Activated CD4-positive, alpha-beta T cell treated with anti-CD3 and anti-CD28 coated beads for 1 hour (primary cell): ENCODE results near the gene NKTR.
A peak's percentile ranks its signal among the peaks of the same experiment; 100 is the strongest.
"Not testable (repeated sequence)": the region's sequence is repeated elsewhere in the genome, so short reads cannot be mapped to it uniquely, and the experiment has no call there.

ENCODE experiments used
- DNase-seq: peaks from one replicate; pipeline ENCODE4 v3.0.0-alpha.2; 2020

Gene NKTR

DNA sequence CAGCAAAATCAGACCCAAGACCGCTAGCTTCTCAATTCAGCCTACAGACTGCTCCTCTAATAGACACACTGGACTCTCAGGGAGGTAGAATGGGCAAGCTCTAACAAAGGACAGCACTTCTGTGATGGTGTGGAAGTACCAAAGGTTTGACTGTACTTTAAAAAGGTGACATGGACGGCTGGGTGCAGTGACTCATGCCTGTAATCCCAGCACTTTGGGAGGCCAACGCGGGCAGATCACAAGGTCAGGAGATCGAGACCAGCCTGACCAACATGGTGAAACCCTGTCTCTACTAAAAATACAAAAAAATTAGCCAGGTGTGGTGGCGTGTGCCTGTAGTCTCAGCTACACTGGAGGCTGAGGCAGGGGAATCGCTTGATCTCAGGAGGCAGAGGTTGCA lies 3.4 kb upstream of the NKTR start:
- DNase-seq, result not testable (repeated sequence)

DNA sequence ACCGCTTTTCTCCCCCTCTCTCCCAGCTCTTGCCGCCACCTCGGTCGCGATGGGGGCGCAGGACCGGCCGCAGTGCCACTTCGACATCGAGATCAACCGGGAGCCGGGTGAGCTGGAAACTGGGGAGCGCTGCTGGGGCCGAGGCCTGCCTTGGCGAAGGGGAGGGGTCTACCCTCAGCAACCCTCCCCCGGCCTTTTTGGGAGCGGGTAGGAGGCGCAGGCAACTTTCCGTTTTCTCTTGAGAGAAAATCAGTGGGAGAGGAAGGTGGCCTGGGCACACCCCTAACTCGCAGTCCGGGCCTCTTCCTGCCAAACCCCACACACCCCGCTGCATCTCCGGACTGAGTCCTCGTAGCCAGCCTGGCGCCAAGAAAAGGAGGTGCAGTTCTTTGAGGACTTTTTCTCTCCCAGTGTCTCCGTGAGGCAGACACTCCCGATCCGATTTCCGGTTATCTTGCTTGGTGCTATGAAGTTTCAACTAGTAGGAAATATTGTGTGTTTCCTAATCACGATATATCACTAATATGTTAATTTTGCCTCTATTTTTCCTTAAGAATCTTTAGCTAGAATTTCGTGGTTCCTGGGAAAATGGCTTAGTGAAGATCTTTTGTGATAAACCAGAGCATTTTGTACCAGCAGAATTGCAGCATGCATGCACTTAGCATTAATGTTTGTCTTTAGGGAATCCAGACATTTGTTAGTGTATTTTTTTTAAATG lies 631 bp downstream of the NKTR start:
- peak; percentile 30 for DNase-seq

DNA sequence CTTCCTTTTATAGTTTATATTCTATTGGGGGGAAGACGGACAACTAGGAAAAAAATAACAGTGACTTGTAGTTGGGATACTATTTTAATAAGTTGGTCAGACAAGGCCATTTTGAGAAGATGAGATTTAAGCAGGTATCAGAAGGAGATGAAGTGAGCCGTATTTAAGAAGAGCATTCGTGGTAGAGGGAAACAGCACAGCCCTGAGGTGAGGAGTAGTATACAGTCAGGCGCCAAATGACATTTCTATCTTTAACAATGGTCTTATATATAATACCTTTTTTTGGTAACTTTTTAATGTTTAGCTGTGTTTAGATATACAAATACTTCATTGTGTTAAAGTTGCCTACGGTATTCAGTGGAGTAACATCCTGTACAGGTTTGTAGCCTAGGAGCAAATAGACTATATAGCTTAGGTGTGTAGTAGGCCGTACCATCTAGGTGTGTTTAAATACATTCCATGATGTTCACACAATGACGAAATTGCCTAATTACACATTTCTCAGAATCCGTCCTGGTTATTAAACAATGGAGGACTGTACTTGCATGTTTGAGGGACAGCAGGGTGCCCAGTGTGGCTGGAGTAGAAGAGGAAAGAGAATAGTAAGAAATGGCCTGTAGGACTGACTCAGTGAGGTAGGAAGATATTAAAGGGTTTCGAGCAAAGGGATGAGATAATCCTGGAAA lies 1.6 kb downstream of the NKTR start:
- DNase-seq, result no peak

DNA sequence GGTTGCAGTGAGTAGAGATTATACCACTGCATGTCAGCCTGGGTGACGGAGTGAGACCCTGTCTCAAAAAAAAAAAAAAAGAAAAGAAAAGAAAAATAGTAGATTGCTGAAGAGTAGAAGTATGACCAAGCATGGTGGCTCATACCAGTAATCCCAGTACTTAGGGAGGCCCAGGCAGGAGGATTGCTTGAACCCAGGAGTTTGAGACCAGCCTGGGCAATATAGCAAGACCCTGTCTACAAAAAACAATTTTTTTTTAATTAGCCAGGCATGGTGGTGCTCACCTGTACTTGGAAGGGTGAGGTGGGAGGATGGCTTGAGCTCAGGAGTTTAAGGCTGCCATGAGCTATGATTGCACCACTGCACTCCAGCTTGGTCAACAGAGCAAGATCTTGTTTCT lies 2.5 kb downstream of the NKTR start:
- no peak for DNase-seq

DNA sequence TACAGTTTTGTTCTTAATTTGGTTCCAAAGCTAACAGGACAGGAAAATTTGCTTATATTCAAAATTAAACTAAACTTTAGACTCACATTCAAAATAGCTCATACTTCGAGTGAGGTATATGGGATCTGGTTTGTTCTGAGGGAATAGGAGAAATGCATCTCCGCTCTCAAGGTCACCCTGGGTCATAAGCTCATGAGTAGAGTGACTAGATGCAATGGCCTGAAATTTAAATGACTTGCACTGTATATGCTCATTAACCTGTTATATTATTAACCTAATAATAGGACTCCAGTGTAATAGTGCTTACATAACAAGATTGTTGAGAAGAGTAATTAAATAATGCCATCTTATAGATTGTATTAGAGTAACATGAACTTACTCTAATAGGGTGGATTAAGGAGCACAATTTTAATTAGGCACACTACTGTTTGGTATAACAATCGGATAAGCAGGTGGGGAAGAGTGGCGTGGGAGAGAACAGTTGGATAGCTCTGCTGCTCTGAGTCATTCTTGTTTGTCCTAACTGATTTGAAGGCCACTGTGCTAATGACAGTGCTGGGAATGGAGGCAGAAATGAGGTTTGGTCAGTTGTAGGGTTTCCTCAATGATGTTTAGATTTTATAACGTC lies 5.2 kb downstream of the NKTR start:
- DNase-seq, result no peak

DNA sequence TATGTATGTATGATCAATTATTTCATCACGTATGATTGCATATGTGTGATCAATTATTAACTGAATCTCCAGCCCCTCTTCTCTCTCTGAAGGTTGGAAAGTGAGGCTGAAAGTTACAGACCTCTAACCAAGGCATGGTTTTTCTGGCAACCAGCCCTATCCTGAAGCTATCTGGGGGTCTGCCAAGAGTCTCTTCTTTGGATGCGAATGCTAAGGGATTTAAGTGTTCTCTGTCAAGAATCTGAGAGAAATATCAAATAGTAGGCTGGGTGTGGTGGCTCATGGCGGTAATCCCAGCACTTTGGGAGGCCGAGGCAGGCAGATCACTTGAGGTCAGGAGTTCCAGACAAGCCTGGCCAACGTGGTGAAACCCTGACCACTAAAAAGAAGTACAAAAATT lies 8.1 kb downstream of the NKTR start:
- DNase-seq, result no peak

DNA sequence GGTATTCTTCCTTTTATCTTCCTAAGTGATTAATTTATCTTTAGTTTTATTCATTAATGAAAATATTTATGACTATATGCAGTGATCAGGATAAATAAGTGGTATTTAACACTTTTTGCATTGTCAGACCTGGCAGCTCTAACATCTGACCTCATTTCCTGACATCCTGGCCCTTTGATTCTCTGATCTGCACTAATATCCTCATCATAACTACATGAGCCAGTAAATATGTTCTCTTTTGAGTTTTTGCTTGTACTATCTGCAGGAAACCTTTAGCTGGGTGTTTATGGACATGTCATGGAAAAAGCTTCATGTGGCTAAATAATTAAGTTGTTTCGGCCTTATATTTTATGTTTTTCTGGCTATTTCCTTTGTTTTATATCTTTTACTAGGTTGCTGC lies 10.5 kb downstream of the NKTR start:
- no peak for DNase-seq

DNA sequence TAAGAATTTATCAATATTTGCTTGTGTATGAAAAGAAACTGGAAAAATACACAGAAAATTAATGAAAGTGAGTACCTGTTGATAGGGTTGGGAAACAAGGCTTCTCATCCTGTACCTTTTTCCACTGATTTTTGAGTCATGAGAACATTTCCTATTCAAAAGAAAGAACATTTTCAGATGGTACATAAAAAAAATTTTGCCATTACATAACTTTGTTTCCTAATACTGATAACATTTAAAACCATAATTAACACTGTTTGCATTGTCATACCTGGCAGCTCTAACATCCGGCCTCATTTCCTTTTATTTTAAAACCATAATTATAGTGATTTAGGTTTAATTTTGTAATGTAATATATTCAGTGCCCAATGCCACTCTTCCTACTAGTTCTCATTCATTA lies 11.7 kb downstream of the NKTR start:
- no peak for DNase-seq

DNA sequence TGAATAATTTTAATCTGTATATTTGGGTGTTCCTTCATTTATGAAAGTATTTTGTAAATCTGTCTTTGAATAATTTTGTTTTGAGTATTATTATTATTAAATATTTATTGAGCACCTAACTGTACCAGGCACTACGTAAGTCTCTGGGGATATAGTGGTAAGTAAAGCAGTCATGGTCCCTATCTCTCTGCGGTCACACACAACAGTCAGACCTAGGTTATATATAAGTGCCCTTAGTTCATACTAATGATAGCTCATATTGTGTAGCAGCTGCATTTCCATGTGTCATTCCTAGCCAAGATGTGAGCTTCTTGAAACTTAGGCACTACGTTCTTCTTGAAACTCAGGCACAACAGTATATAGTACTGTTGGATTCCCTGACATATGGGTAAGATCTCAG lies 12.4 kb downstream of the NKTR start:
- DNase-seq, result no peak

DNA sequence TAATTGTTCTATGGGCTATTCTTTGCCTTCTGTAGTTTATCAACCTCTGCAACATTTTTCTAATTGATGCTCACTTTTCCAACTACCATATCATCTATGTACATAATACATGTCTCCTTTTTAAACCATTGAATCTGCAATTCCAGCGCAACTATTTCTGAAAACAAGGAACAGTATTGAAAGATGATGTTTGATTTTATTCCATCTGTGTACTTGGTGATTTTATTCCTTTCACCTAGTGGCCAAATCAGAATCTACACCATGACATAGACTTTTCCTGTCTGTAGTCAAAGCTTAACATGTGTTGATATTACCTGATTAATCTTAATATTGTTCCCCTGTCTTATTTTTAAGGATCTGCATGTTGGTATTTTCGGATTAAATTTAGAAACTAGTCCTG lies 13.0 kb downstream of the NKTR start:
- no peak for DNase-seq

DNA sequence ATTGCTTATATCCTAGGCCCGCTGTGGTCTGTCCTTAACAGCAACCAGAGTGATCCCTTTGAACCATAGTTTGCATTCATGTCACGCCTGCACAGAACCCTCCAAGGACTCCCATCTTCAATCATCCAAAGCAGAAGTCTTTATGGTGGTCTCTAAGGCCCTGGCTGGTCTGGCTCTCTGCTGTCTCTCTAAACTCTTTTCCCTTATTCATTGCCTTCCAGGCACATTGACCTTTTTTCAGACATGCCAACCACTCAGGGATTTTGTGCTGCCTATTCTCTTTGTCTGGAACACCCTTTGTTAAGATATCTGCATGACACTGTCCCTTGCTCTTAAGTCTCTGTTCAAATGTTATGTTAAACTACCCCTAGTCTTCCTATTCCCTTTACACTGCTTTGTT lies 31.1 kb downstream of the NKTR start:
- DNase-seq, result no peak

DNA sequence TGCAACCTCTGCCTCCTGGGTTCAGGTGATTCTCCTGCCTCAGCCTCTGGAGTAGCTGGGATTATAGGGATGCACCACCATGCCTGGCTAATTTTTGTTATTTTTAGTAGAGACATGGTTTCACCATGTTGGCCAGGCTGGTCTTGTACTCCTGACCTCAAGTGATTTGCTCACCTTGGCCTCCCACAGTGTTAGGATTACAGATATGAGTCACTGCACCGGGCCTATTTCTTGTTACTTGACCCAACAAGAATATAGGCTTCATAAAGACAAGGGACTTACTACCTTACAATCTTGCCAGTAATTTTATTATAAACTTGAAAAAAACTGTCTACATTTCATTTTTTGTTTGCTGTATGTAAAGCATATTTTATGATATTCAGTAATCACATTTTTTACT lies 31.7 kb downstream of the NKTR start:
- DNase-seq, result no peak

DNA sequence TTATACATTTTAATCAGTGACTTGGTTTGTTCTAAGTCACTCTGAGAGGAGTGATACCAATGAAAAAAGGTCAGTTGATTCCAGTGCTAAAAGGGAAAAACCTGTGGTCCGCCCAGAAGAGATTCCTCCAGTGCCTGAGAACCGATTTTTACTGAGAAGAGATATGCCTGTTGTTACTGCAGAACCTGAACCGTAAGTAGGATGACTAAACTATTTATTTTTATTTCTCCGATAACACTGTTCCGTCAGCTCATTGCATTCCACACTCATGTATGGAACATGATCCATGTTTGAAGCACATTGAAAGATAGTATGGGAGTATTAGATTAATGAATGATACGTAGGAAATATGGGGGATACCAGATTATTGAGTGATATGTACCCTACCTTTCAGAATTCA lies 33.1 kb downstream of the NKTR start:
- no peak for DNase-seq

DNA sequence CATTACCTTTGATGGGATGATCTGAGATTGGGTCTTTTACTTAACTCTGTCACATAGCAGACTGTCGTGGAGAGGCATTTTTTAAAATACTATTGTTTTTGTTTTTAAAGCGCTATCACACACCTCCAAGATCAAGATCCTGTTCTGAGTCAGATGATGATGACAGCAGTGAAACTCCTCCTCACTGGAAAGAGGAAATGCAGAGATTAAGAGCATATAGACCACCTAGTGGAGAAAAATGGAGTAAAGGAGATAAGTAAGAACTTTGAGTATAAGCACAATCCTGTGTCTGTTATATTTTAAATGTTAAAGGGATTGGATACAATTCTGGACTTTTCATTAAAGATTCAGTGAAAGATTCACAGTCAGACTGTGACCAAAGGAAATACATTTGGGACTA lies 34.6 kb downstream of the NKTR start:
- DNase-seq, result no peak

DNA sequence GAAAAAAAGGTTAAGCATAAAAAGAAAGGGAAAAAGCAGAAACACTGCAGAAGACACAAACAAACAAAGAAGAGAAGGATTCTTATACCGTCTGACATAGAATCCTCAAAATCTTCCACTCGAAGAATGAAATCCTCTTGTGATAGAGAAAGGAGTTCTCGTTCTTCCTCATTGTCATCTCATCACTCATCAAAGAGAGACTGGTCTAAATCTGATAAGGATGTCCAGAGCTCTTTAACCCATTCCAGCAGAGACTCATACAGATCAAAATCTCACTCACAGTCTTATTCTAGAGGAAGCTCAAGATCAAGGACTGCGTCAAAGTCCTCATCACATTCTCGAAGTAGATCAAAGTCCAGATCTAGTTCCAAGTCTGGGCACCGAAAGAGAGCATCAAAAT lies 36.5 kb downstream of the NKTR start:
- DNase-seq, result no peak

DNA sequence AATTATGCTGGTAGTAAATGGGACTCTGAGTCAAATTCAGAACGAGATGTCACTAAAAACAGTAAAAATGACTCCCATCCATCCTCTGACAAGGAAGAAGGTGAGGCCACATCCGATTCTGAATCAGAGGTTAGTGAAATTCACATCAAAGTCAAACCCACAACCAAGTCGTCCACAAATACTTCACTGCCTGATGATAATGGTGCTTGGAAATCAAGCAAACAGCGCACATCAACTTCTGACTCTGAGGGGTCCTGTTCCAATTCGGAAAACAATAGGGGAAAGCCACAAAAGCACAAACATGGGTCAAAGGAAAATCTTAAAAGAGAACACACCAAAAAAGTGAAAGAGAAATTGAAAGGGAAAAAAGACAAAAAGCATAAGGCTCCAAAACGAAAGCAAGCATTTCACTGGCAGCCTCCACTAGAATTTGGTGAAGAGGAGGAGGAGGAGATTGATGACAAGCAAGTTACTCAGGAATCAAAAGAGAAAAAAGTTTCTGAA lies 37.9 kb downstream of the NKTR start:
- no peak for DNase-seq

DNA sequence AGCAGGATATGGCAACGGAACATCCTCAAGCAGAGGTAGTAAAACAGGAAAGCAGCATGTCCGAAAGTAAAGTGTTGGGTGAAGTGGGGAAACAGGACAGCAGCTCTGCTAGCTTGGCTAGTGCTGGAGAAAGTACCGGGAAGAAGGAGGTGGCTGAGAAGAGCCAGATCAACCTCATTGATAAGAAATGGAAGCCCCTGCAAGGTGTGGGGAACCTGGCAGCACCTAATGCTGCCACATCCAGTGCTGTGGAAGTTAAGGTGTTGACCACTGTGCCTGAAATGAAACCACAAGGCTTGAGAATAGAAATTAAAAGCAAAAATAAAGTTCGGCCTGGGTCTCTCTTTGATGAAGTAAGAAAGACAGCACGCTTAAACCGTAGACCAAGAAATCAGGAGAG lies 38.7 kb downstream of the NKTR start:
- DNase-seq, result no peak

DNA sequence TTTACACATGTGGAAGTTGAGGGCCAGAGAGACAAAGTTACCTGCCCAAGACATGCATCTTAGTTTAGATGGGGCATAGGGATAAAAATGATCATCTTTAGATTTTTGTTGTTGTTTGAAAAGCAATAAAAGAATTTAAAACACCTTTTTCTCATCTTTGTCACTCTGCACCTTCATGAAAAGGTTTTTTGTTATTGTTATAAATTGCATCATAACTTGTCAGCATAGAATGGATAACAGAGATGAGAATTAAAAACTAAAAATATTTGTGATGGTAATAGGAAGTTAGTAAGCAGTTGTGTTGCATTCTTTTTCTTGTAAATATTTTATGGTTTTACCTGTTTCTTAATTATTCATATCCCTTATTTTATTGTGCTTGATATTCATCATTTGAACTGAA lies 39.6 kb downstream of the NKTR start:
- DNase-seq, result no peak

DNA sequence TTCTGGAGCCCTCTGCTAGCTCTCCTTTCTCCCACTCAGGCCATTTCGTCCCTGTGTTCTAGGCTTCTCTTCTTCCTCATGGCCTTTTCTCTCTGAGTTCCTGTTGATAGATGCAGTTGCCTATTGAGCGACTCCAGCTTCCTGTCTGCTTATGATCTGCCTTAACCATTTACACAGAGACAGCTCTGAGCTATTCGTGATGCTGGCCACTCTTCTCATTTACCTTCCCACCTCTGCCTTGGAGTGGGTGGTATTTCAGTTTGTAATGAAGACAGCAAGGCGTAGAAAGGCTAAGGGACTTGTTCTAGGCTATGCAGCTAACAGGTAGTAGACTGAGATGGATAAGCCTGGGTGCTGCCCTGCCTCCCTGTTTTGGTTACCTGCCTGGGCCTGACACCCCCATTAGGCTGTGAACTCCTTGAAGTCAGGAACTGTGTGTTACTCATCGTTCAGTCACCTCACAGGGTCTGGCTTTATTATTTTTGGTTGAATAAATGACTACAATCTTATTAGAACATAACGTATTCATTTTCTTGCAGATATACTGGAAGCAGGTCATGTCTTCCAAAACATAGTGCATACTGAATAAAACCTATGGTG lies 40.4 kb downstream of the NKTR start:
- DNase-seq, result no peak

DNA sequence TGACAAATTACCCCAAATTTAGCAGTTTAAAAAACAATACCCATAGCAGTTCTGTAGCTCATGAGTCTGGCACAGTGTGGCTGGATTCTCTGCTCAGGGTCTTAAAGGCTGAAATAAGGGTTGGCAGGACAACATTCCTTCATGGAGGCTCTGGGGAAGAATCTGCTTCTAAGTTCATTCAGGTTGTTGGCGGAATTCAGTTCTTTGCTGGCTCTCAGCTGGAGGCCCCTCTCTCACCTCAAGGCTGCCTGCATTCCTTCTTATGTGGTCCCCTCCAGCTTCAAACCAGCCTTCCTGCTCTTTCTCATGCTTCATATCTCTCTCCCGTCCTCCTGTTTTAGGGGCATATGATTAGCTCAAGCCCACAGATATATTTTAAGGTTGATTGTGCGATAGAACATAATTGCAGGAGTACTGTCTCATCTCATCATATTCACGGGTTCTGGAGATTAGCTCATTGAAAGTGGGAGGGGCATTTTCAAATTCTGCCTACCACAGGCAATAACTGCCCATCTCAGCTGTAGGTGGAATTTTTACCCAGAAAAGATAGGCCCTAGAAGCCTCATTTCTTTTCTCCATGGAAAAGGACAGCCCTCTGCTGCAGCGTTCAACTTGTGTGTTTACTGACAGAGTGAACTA lies 47.5 kb downstream of the NKTR start:
- no peak for DNase-seq

DNA sequence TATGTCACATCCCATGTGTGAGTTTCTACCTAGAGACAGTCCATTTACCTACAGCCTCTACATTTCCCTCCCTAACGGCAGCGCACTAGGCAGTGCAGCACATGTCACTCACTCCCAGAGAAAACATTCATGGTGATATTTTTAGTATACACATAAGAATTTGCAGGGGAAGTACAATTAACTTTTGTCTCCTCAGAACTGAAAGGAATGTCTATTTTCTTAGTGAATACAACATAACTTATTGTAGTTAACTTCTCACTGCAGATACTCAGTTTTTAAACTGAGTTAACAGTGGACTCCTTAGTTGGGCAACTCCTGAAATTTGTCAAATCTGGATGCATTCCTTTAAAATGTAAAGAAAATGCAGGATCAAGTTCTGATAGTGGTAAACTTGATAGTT lies 48.5 kb downstream of the NKTR start:
- DNase-seq, result no peak

DNA sequence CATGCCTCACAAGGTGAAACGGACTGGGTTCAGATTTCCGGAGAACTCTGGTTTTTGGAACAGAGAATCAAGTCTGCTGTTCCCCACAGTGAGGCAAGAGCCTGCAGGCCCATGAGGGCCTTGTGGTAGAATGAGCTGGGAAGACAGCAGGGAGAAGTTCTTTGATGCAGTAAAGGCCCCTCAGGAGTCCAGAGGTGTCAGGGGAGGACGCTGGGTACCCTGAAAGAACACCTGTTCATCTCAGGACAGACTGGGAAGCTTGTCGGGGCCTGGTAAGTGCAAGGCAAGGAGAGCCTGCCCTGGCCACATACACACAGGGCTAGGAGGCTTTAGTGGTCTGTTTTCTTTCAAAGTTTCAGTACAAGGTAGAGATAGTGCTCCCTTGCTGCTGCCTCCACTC lies 49.3 kb downstream of the NKTR start:
- DNase-seq, result no peak
